ELF-1 (cell line): Measurements from ENCODE around the gene WNK2.
A peak's percentile ranks its signal among the peaks of the same experiment; 100 is the strongest.

ENCODE experiments used
- DNase-seq: peaks from one replicate; pipeline ENCODE4 v3.0.0-alpha.2; 2016; ENCODE audit warnings: low read depth, low spot score

Gene WNK2

DNA sequence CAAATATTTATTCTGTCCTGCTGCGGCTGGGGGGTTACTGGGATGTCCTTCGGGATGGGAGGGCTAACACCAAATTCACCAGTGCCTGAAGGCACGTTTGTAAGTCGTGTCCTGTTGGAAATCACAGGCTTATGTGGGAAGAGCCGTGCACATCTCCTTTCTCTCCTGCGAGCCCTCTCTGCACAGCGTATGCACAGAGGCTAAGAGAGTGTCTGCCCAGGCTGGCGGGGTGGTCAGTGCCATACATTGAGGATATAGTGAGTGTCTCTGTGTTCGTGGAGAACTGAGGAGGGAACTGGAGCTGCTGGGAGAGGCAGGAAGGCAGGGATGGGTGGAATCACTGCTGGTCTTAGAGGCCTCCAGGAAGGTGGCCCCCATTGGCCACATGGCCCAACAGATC lies 110.1 kb downstream of the WNK2 start:
- no peak for DNase-seq

DNA sequence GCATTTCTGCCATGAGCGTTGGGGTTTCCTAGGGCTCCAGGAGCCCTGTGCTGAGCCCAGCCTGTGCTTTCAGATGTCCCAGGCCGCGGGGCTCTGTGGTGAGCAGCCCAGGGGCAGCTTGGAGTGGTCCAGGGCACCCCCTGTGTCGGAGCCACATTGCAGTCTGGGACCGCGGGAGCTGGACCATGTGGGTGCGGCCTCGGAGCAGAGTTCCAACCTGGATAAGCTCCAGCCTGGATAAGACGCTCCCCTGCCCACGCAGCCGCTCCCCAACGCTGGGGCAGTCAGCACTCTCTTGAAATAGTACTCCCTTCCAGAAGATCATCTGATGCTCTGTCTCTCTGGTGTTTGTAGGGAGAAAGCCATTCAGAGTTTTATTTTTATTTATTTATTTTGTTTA lies 111.1 kb downstream of the WNK2 start:
- no peak for DNase-seq

DNA sequence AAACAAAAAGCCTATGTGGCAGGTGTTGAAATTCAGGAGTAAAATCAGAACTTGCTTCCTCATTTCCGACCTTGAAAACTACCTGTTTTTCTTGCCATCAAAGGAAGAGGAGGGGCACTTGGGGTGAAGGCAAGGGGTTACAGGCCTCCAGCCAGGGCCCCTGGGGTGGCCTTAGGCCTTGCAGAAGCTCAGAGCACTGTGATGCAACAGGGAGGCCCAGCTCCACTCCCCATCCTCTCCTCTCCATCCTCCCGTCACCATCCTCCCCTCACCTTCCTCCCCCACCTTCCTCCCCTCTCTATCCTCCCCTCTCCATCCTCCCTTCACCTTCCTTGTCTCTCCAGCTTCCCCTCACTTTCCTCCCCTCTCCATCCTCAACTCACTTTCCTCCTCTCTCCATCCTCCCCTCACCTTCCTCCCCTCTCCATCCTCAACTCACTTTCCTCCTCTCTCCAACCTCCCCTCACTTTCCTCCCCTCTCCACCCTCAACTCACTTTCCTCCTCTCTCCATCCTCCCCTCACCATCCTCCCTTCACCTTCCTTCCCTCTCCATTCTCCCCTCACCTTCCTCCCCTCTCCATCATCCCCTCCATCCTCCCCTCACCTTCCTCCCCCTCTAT lies 111.6 kb downstream of the WNK2 start:
- DNase-seq, result no peak

DNA sequence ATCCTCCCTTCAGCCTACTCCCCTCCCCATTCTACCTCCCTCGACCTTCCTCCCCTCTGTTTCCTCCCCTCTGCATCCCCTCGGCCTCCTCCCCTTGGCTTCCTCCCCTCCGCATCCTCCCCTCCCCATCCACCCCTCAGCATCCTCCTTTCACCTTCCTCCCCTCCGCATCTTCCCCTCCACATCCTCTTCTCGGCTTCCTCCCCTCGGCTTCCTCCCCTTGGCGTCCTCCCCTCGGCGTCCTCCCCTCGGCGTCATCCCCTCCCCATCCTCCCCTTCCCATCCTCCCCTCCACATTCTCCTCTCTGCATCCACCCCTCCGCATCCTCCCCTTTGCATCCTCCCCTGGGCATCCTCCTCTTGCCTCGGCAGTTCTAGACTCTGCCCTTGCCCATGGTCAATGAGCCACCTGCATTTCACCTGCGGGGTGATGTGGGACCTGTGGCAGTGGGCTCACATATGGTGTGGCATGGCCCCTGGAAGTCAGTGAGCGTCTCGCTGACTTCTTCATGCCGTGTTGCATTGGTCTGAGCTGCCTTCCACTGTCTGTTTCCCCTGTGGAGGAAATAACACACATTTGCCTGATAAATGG lies 113.0 kb downstream of the WNK2 start:
- DNase-seq, result no peak

DNA sequence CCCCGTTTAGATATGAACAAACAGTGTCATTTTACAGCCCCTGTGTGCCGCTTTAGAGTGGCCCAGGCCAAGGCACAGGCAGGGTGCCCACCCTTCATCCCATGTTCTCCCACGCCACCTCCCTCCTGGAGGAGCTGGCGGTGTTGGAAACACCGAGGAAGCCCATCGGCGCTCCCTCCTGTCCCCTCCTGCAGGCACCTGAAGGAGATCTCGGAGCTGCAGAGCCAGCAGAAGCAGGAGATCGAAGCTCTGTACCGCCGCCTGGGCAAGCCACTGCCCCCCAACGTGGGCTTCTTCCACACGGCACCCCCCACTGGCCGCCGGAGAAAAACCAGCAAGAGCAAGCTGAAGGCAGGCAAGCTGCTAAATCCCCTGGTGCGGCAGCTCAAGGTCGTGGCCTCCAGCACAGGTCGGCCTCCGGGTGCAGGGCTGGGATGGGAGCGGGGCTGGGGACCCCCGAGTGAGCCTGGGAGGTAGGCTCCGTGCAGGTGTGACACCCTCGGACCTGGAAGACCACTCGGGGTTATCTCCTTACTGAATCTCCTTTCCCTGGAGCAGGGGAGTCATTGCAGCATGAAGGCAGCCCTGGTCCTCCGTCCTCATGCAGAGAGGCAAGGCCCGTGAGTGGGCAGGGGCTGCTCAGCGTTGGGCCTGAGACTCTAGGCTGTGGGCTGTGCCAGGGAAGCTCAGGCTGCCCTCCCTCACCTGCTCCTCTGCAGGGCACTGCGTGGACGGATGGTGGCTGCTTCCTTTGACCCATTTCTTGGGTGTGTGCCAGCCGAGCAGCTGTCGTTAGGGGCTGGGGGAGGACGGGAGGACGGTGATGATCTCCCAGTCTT lies 113.9 kb downstream of the WNK2 start:
- DNase-seq, result no peak

DNA sequence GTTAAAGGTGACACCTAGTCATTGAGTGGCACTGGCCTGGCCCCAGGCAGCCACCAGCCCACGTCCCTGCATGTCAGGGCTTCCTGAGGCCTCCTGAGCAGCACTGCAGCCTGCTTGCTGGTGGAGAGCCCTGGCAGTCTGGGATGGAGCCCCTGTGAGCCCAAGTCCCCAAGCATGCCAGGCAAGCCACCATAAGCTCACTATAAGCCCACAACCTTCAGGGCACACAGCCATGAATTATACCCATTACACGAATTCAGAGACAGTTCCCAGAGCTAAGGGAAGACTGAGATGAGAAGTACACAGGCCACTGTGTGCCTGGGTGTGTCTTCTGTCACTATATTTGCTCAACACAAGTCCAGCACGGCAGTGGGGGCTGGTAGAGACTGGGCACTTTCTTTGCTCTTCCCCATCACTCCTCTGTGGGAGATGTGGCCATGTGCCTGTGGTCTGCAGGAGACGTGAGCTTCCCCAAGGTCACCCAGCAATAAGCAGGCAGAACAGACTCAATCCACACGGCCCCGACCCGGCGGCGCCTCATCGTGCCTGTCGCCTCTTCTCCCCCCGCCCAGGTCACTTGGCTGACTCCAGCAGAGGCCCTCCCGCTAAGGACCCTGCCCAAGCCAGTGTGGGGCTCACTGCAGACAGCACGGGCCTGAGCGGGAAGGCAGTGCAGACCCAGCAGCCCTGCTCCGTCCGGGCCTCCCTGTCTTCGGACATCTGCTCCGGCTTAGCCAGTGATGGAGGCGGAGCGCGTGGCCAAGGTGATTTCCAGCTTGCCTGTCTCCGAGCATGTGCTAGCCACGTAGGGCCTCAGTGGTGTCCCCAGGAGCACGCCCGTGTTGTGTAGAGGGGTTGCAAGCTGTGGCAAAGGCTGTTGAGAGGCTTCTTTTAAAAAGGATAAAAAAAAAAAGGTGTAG lies 114.8 kb downstream of the WNK2 start:
- DNase-seq, result no peak

DNA sequence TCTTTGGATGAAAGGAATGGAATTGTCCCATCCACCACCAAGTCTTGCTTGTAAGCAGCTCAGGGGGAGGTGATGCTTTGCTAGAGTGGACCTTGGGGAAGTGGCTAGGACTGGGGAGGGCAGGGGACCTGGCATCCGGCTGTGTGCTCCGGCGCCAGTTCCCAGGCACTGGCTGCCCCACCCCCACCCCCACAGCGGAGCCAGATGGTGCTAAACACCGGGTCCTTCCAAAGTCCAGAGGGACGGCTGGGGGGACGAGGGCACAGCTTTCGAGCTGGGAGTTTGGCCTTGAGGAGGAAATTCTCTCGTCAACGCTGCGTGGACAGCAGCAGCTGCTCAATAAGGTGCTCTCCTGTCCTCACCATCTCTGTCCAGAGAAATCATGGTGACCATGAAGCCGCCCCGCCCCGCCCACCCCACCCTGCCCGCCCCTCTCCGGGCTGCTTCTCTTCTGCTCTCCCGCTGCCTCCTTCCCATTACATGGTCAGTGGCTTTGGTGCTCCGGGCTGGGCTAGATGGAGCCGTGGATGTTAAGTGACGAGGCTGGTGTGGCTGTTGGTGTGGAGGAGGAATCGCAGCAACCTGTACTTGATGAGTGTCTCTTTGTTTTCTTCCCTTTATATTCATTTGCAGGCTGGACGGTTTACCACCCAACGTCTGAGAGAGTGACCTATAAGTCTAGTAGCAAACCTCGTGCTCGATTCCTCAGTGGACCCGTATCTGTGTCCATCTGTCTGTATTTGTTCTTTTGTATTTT lies 115.7 kb downstream of the WNK2 start:
- no peak for DNase-seq

DNA sequence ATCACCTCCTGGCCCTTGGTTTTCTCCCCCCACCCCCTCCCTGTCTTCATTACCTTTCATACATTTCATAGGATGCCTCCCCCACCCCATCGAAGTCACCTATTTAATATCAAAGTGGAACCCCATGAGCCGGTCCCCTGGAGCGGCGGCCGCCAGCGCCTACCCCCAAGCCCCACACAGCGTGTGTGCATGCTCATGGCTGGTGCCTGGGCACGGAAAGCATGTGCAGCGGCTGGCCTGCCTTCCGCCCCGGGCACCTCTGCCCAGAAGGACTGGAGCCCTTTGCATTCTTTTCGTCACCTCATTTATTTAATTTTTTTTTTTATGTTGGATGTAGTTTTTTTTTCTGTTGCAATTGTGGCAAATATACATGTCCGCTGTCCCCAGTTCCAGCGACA lies 116.2 kb downstream of the WNK2 start:
- DNase-seq, result no peak

DNA sequence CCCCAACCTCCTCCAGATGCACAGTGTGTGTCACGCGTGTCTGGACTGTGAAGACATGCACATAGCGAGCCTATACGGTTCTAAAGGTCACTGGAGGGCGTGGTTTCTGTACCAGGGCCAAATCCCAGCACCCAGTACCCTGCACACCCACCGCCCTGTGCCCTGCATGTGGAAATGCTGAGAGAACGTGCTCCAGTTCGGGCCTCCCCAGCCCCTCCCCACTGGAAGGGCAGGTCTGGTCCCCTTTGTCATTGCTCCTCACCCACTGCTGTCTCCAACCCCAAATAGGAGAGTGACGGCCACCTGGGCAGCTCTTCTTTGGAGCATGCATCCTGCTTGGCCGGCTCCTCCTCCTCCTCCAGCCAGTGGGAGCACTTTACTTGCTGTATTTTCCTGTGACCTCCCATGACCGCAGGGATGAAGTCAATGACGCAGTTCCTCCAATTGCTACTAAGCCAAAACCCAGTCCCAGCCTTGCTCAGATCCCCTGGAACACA lies 116.7 kb downstream of the WNK2 start:
- DNase-seq, result no peak

DNA sequence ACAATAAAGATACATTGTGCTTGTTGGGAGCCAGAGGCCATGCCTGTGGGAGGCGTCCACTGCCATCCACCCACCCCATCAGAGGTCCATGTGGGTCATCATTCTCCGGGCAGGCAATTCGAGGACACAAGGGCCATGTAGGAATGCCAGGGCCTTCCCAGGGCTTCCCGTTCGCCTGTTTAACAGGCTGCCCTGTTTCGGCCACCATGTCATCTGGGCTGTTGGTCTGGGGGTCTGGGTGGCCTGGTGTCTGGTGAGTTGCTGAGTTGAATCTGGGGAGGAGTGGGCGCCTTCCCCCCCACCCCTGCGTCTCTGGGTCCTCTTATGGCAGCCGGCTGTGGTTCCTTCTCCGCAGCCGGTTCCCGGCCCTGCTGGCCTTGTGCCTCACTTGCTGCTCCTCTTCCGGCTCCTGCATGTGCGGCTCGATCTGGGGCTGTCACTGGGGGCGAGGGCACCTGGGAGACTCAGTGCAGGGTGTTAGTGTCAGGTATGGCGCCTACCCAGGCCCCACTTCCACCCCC lies 117.4 kb downstream of the WNK2 start:
- DNase-seq, result no peak

DNA sequence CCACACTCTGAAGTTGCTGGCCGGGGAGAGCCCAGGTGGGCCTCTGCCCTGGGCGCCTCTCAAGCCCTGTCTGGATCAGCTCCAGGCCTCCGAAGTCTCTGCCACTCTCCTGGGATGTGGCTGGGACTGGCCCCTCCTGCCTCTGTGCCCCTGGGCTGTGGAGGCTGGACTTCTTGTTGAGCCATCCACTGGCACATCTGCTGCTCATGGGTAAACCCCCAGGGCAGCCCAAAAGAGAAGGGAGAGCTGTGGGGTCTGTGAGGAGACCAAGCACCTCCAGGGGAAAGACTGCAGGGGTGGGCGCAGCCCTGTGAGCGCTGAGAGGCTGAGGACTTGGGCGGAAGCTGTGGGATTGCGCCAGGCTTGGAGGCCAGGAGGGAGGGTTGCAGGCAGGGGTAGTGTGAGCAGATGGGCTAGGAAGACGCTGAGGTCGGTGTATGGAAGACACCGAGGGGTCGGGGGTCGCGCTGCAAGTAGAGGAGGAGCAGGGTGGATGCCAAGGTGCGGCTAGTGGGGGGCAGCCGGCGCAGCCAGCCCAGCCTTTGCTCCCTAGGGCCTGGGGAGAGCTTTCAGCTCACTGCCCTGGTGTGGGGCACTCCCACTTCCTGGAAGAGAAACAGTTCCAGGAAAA lies 118.1 kb downstream of the WNK2 start:
- DNase-seq, result no peak

DNA sequence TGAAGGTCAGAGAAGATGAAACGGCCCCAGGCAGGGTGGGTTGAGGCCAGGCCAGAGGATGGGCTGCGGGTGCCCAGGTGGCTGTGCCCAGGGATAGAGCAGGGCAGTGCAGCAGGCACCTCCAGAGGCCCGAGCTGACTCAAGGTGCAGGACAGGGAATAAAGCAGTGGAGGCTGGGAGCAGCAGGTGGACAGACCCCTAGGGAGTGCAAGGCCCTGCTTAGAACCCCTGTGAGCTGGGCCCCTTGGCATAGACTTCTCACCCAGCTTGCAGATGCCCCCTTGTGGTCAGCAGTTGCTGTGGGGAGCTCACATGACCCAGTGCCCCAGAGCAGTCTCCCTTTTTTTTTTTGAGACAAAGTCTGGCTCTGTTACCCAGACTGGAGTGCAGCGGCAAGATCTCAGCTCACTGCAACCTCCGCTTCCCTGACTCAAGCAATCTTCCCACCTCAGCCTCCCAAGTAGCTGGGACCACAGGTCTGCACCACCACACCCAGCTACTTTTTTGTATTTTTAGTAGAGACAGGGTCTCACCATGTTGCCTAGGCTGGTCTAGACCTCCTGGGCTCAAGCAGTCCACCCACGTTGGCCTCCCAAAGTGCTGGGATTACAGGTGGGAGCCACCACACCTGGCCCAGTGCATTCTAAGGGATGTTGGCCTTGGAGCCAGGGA lies 118.8 kb downstream of the WNK2 start:
- DNase-seq, result peak; percentile 63

DNA sequence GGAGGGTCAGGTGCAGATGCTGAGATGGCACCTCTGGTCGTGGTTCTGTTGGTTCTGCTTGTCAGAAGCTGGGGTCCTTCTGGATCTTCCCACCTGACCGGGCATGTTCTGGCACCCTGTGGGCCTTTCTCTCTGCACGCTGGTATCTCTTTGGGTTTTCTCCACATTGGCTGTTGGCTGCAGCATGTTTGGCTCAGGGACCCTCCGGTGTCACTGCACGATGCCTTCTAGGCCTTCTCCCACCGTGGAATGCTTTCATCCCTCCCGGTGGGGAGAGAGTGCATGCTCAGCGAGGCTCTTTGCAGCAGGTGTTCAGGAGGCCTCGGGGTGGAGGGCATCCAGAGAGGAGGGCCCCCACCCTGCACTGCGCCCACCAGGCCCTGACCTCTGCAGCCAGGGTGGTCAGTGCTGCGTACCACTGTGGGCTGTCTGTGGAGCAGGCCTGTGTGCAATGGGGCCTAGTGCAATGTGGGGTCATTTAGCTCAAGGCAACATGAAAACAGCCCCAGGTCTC lies 119.4 kb downstream of the WNK2 start:
- no peak for DNase-seq

DNA sequence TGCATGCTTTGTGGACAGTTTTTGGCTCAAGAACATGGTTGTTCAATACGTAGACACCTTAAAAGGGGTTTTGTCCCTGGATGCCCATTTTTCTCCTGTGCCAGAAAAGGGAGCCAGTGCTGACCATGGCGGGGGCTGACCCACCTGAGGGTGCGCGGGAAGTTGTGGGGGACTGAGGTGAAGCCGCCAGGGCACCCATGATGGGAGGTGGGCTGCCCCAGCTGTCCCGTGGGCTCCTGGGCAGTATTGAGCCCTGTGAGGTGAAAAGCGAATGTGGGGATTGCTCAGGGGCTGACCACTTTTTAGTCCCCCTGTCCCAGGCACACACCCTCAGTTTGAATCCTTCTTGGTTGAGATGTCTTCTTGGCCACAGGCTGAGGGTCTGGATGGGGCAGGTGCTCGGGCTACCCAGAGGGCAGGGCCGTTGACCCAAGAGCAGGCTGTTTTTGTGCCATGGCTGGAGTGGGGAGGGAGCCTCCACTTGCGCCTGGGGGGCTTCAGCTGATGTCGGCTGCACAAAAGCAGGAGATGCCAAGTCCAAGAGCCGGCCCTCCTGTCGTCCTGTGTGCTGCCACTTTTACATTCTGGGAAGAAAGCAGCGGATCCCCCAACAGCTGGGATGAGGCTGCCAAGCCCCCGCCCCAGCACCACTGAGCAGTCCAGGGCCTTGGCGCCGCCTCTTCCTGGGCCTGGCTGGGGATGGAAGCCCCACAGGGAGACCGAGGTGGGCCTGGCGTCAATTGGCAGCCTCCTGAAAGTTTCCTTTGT lies 120.1 kb downstream of the WNK2 start:
- no peak for DNase-seq

DNA sequence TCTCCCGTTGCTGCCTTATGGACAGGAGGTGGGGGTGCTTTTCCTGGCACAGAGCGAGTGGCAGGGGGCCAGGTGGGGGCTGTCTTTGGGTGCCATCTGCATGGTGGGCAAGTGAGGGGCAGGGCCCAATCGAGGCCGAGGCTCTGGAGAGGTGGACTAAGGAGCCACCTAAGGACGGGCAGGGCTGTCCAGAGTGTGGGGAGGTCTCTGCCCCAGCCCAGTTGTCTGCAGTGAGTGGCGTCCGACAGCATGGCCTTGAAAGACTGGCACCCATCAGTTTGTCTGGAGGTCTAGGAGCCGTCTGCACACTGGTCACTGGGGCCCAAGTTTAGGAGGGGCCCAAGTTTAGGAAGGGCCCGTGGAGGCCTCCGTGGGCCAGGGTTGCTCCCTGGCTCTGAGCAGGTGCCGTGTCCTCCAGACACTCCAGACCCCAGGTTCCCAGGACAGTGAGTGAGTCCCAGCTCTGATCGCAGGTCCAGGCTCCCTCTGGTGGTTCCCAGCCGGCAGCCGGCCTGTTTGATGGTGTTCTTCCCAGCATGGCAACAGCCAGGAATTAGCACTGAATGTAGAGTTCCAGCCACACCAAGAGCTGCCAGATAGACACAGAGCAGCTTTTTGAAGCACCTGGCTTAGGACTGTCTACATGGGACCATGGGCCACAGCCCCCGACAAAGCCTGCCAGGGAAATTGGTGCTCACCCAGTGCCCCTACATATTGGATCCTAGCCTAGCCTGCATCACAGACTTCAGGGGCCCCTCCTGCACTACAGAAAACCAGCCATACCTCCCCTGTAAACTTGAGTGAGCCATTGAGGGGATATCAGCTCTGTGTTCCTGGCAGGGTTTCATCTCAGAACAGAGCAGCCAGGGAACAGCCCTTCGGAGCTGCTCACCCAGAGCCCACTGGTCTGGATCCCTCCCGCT lies 120.9 kb downstream of the WNK2 start:
- DNase-seq, result peak; percentile 84

DNA sequence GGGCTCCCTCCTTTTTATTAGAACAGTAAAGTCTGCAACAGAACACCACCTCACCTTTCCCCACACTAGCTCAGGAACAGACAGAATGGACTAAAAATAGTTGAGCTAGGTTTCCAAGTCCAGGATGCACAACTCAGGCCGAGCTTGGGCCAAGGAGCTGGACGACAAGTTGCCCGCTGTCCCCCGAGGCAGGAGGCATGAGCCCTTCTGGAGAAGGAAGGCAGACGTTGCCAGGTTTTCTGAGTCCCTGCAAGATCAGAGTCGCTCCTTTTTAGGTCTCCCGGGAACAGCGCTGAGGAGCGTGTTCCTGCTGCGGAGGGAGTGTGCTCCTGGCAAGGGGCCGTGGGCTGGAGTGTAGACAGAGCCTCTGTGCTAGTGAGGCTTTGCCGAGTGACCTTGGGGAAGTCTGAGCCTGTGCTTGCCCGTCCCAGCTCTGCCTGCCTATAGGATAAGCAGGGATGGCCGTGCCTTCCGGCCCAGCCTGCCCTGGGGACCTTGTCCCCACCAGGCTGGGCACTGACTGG lies 121.6 kb downstream of the WNK2 start:
- no peak for DNase-seq

DNA sequence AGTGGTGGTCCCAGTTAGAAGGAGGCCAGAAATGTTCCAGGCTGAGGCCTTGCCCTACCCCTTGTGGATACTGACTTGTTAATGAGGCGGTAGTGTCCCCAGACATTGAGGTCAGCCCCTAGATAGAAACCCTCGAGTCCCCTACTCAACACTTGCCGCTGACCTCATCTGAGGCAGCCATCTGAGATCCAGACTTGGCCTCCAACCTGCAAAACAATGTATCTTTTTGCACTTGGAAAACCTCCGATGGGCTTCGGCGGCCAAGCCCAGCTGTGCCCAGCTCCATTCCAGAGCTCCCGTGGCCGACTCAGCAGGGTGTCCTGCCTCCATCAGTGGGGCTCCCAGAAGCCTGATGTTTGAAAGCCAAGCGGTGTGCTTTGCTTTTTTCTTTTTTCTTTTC lies 122.1 kb downstream of the WNK2 start:
- DNase-seq, result no peak
